GM18502 (cell line): ENCODE measurements around the gene SNRPN.
"Not testable (repeated sequence)": the region's sequence is repeated elsewhere in the genome, so short reads cannot be mapped to it uniquely, and the experiment has no call there.

Experiments
- ATAC-seq: cut with Tn5 transposase; IDR thresholded peaks from one replicate; pipeline ENCODE4 v1.9.1; 2021; ENCODE audit warnings: mild to moderate bottlenecking; ENCODE audit not compliant: unreplicated experiment, poor library complexity

The SNRPN gene

DNA sequence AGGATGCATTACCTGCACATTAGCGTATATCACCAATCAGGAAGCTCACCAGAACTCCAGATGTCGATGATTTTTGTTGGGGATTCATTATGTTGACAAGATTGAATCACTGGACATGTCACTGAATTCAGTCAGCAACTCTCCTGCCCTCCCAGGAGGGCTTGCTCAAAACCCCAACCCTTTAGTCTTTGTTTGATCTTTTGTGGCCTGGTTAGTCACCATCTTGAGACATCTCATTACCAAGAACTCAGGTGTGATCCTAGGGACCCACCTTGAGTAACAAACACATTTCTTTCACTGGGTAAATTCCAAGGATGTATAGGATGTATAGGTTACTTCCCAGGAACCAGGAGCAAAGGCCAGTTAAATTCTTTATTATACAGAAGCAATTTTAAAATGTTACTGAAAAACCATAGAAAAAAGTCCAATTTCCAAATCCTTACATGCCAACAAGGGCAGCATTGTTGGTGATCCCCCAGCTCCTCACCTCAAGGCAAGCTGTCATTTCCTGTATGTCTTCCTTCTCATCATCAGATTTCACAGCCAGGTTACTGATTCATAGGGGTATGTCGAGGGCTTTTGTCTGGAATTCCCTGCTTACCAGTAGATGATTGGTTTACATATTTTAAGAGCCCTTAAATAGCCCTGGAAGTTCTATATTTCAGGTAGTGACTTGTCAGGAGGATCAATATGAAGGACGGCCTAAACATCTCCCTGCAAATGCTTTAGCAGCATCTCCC, 11.7 kb downstream of the SNRPN start:
- ATAC-seq: no peak

DNA sequence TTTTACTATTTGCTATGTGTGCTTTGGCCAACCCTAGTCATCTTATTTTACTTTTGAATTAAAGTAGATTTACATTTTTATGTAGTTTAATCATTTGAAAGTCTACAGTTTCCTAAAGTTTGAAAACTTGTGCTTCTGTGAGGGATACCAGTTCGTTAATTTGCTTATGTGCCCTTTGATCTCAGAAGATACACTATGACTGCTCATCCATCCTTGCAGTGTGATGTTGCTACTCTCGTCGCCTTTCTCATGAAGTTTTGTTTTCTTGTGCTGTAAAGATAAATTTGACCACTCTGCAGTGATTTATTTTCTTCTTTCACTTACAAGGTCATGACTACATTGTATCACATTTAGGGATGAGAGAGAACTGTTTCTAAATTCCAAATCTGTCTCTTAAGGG, 16.3 kb downstream of the SNRPN start:
- no peak for ATAC-seq

- no peak for ATAC-seq
Measured at GRCh38 chr15:24971772-24972171, 17.0 kb downstream of the SNRPN start.

- not testable (repeated sequence) for ATAC-seq
Measured at GRCh38 chr15:24972707-24973106, 17.9 kb downstream of the SNRPN start.

GRCh38 chr15:24976932-24977331, 22.1 kb downstream of the SNRPN start:
- no peak for ATAC-seq

DNA sequence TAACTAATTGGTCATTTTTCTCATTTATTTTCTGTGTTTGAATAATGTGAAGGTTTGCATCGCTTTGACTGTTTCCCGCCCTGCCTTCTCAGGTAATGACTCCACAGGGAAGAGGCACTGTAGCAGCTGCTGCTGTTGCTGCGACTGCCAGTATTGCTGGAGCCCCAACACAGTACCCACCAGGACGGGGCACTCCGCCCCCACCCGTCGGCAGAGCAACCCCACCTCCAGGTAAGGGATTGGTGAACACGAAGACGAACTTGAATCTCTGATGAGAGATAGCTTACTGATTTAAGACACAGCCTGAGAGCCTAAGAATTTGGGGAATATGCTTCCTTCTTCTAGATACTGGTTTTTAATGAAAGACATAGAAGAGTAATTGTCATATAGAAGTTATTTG, 22.9 kb downstream of the SNRPN start:
- ATAC-seq: no peak

GRCh38 chr15:24985224-24985623, 30.4 kb downstream of the SNRPN start:
- no peak for ATAC-seq

DNA sequence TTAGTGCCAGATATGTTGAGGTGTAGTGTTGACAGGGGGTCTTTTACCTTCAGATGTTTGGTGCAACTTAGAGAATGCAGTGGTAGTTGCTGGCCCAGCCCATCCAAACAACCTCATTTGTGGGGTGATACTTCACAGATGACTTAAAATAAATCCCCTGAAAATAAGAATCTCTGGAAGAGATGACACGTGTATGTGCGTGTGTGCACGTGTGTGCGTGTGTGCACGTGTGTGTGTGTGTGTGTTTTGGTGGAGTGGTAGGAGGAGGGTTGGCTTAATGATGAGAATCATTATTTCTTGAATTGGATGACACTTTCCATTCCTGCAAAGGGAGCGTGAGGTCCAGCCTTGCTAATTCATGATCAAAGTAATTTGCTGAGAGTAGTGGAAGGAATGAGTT, 31.9 kb downstream of the SNRPN start:
- ATAC-seq: no peak

GRCh38 chr15:25019434-25019833, 64.6 kb downstream of the SNRPN start:
- no peak for ATAC-seq

DNA sequence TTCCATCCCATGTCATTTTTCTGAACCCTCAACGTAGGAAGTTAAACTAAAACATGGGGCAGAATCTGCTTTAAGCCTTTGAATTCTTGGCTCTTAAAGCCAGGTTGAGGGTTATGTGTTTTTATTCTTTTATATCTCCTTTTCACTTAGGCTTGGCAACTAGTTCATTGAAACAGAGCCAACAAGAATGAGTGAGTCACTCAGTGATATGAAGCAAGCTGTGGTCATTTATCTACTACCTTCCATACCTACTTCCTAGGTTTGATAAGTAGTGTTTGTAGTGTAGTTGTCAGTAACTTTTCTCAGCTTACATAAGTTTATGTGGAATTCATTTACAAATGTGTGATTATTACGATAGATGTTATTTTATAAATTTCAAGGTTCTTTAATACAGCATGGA, 67.4 kb downstream of the SNRPN start:
- no peak for ATAC-seq
